Measurements from ENCODE around the gene PER3. TPM values are rescaled to one million over a fixed set of nuclear protein-coding genes. Genes with fewer than 3 reads are reported as not detected.

PER3 gene
- total RNA-seq, 2 experiments from 2014 or later = 2.1 to 2.4 TPM

DNA sequence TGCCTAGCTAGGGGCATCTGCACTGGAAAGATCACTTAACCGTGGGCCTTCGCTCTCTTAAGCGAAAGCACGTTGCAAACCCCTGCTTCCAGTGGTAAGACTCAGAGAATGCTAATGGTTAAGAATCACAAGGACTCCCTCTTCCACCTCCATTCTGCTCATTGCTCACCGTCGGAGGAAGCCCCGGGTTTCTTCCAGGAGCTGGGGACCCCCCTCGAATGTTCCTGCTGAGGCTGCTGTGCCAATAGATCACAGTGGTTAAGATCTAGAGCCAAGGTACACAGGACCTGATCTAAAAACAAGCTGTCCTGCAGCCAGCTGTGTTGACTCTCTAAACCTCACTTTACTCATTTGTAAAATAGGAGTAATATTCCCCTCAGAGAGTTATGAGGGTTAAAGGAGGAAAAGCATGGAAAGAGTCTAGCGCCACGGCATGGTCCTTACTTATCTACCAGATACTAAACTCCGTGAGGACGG is 12.2 kb upstream of the PER3 start:
- TF ChIP-seq, protein P1, sequence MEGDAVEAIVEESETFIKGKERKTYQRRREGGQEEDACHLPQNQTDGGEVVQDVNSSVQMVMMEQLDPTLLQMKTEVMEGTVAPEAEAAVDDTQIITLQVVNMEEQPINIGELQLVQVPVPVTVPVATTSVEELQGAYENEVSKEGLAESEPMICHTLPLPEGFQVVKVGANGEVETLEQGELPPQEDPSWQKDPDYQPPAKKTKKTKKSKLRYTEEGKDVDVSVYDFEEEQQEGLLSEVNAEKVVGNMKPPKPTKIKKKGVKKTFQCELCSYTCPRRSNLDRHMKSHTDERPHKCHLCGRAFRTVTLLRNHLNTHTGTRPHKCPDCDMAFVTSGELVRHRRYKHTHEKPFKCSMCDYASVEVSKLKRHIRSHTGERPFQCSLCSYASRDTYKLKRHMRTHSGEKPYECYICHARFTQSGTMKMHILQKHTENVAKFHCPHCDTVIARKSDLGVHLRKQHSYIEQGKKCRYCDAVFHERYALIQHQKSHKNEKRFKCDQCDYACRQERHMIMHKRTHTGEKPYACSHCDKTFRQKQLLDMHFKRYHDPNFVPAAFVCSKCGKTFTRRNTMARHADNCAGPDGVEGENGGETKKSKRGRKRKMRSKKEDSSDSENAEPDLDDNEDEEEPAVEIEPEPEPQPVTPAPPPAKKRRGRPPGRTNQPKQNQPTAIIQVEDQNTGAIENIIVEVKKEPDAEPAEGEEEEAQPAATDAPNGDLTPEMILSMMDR (IDR thresholded peaks at IDR 0.05) = no peak
- DNase-seq = no peak
- POLR2A ChIA-PET = interaction anchor here (1.6 kb wide), 1 partner anchor 10 kb away, joined by 7 read pairs; no protein-coding TSS in a partner anchor

DNA sequence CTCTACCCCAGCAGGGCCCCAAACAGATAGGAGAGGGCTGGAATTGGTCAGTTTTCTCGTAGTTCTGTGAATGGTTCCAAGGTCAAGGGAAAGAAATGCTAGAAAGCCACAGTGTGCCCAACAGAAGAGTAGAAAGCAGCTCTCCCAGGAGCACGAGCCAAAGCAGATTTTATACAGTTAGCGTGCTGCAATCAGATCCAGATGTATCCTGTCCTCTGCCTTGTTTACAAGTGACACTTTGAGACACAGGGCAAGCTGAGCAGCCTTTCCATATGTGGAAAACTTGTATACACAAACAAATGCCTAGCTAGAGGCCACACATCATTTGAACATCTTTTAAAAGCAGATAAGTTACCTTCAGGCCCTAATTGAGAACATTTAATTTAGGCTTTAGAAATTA is 6.5 kb upstream of the PER3 start:
- DNase-seq (no peak), ATAC-seq (no peak)
- peaks cover 20% of the 10 kb centered on the region for H3K36me3 Mint-ChIP-seq (ENCODE audit: low read depth)
- ChIA-PET POLR2A (no interaction called here), CTCF (no interaction called here)
- no peak overlapping the region for H3K27ac Mint-ChIP-seq
- peaks cover 36% of the 10 kb centered on the region for H3K4me1 Mint-ChIP-seq (ENCODE audit: low read depth)
- intact Hi-C loops (cut with micrococcal nuclease) = no loop called here
- TF ChIP-seq, protein P1 (IDR thresholded peaks at IDR 0.05) = no peak
- no peaks in the 10 kb centered on the region for H3K9me3 Mint-ChIP-seq
- no peak overlapping the region for H3K4me3 Mint-ChIP-seq
- H3K27me3 Mint-ChIP-seq = no peaks in the 10 kb centered on the region

More for the DNA sequence above, 12.2 kb upstream of the PER3 start:
- no peak for ATAC-seq
- H3K36me3 Mint-ChIP-seq (ENCODE audit: low read depth) = peaks cover 16% of the 10 kb centered on the region
- CTCF ChIA-PET = interaction anchor here (0.7 to 1.8 kb wide), 3 partner anchors 9 to 105 kb away, joined by 3 to 9 read pairs (median 3); no protein-coding TSS in a partner anchor
- peaks cover 6% of the 10 kb centered on the region for H3K27me3 Mint-ChIP-seq
- peak overlapping the region; percentile 60 for H3K27ac Mint-ChIP-seq
- peaks cover 32% of the 10 kb centered on the region for H3K4me1 Mint-ChIP-seq (ENCODE audit: low read depth)
- intact Hi-C loops (cut with micrococcal nuclease) = no loop called here
- no peaks in the 10 kb centered on the region for H3K9me3 Mint-ChIP-seq
- peak overlapping the region; percentile 80 for H3K4me3 Mint-ChIP-seq

GRCh38 chr1:7778133-7778628 is 5.9 kb upstream of the PER3 start:
- Mint-ChIP-seq H3K36me3 (ENCODE audit: low read depth) (peaks cover 16% of the 10 kb centered on the region), H3K4me1 (ENCODE audit: low read depth) (peaks cover 37% of the 10 kb centered on the region), H3K4me3 (no peak overlapping the region), H3K9me3 (no peaks in the 10 kb centered on the region), H3K27ac (no peak overlapping the region), H3K27me3 (no peaks in the 10 kb centered on the region)
- DNase-seq = no peak
- intact Hi-C loops (cut with micrococcal nuclease) = no loop called here
- TF ChIP-seq, protein P1 (IDR thresholded peaks at IDR 0.05) = no peak
- ChIA-PET CTCF (no interaction called here), POLR2A (no interaction called here)
- no peak for ATAC-seq

GRCh38 chr1:7780976-7781375 is 3.1 kb upstream of the PER3 start:
- Mint-ChIP-seq H3K9me3 (no peaks in the 10 kb centered on the region), H3K27me3 (no peaks in the 10 kb centered on the region), H3K27ac (no peak overlapping the region), H3K36me3 (ENCODE audit: low read depth) (peaks cover 12% of the 10 kb centered on the region), H3K4me3 (no peak overlapping the region), H3K4me1 (ENCODE audit: low read depth) (peaks cover 25% of the 10 kb centered on the region)
- TF ChIP-seq, protein P1 (IDR thresholded peaks at IDR 0.05) = no peak
- ATAC-seq = no peak
- ChIA-PET POLR2A (interaction anchor here (0.6 to 2.0 kb wide), 3 partner anchors 9 to 249 kb away, joined by 3 to 7 read pairs (median 4); partner anchors contain the start of gene VAMP3), CTCF (interaction anchor here (0.8 to 1.4 kb wide), 3 partner anchors 28 to 113 kb away, joined by 3 to 6 read pairs (median 4); no protein-coding TSS in a partner anchor)
- no peak for DNase-seq
- intact Hi-C loops (cut with micrococcal nuclease) = no loop called here

DNA sequence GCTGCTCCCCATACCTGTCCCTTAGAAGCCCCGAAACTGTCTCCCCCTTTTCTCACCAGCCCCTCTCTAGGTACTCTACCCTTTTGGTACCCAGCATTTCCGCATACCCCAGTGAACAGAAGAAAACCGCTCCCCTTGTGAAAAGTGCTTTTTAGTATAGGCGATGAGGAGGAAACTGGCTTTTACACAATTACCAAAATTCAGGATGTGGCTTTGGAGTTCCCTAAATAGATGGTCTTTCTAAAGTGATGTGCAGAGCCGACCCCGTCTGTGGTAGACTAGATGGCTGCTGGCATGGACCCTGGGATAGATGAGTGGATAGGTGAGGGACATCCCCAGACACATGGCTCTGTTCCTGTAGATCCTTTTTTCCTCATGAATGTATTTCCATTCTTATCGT is 2.6 kb upstream of the PER3 start:
- DNase-seq (no peak), ATAC-seq (no peak)
- TF ChIP-seq, protein P1 (IDR thresholded peaks at IDR 0.05) = no peak
- H3K9me3 Mint-ChIP-seq = no peaks in the 10 kb centered on the region
- peaks cover 24% of the 10 kb centered on the region for H3K4me1 Mint-ChIP-seq (ENCODE audit: low read depth)
- intact Hi-C loops (cut with micrococcal nuclease) = no loop called here
- H3K4me3 Mint-ChIP-seq = no peak overlapping the region
- ChIA-PET CTCF (no interaction called here), POLR2A (interaction anchor here (0.6 to 2.5 kb wide), 4 partner anchors 8 to 250 kb away, joined by 3 to 8 read pairs (median 6); partner anchors contain the start of gene VAMP3)
- H3K27me3 Mint-ChIP-seq = no peaks in the 10 kb centered on the region
- H3K36me3 Mint-ChIP-seq (ENCODE audit: low read depth) = peaks cover 12% of the 10 kb centered on the region
- peak overlapping the region; percentile 61 for H3K27ac Mint-ChIP-seq
